GM12878 (cell line): ENCODE measurements around the gene SLC43A3.

Source experiments
- E2F8 ChIP-seq: fragments of 450-650 bp; IDR thresholded peaks from 2 replicates; pipeline ENCODE4 v1.6.1; 2018; ENCODE audit warnings: mild to moderate bottlenecking, low read depth, moderate library complexity; ENCODE audit not compliant: partially characterized antibody
- EZH2 ChIP-seq: IDR thresholded peaks from 2 replicates; pipeline ENCODE4 v1.6.1; 2012; ENCODE audit warnings: low read depth, mild to moderate bottlenecking, control low read depth, inconsistent platforms, low read length, borderline replicate concordance; ENCODE audit not compliant: control insufficient read depth
- GABPA ChIP-seq: IDR thresholded peaks from 2 replicates; pipeline ENCODE4 v1.6.1; 2014; ENCODE audit warnings: antibody characterized with exemption, low read depth, mild to moderate bottlenecking, inconsistent platforms
- JUND ChIP-seq: IDR thresholded peaks from 2 replicates; pipeline ENCODE4 v1.6.1; 2012; ENCODE audit warnings: low read depth, mild to moderate bottlenecking, low read length, improper control_type of control experiment, moderate library complexity
- MAX ChIP-seq: IDR thresholded peaks from 2 replicates; pipeline ENCODE4 v1.6.1; 2012; ENCODE audit warnings: low read depth, low read length, improper control_type of control experiment
- MYC ChIP-seq: IDR thresholded peaks from 2 replicates; pipeline ENCODE4 v1.6.1; 2011; ENCODE audit warnings: mild to moderate bottlenecking, low read length, moderate library complexity, inconsistent platforms; ENCODE audit not compliant: insufficient read depth, insufficient replicate concordance, insufficient read length, severe bottlenecking
- RBBP5 ChIP-seq: fragments of 200-600 bp; sonication (generic); conservative IDR thresholded peaks from 2 replicates; pipeline ENCODE4 v1.6.1; 2016
- TBL1XR1 ChIP-seq: IDR thresholded peaks from 2 replicates; pipeline ENCODE4 v1.6.1; 2012; ENCODE audit warnings: low read depth, low read length, improper control_type of control experiment
- YY1 ChIP-seq: IDR thresholded peaks from 2 replicates; pipeline ENCODE4 v1.6.1; 2011; ENCODE audit warnings: low read depth, mild to moderate bottlenecking, low read length
- TF ChIP-seq, protein P1 (sequence below): fragments of 150-350 bp; IDR thresholded peaks from 2 replicates; pipeline ENCODE4 v1.6.1; 2016; ENCODE audit warnings: low read depth, low read length

DNA sequence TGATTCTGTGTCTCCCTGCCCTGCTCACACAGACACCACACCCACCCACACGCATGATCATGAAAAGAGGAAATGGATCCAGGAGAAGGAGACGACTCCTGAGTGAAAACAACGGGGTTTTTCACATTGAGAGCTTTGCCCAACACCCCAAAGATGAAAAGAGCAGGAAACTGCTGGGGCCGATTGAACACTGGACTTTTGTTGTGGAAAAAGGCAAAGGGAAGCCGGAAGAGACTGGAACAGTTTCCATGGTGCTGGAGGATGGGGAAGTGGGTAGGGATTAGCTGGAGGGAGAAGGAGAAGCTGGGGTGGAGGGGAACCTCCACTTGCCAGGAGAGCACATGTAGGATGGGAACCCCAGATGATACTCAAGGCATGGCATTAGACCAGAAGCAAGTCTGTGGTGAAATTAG, 5.2 kb upstream of the SLC43A3 start:
- TF ChIP-seq E2F8 = no peak
- TF ChIP-seq MYC = no peak
- TF ChIP-seq MAX = no peak
- no peak for TF ChIP-seq EZH2
- no peak for TF ChIP-seq RBBP5
- TF ChIP-seq YY1 = no peak
- no peak for TF ChIP-seq TBL1XR1
- TF ChIP-seq JUND = no peak
- TF ChIP-seq, protein P1, sequence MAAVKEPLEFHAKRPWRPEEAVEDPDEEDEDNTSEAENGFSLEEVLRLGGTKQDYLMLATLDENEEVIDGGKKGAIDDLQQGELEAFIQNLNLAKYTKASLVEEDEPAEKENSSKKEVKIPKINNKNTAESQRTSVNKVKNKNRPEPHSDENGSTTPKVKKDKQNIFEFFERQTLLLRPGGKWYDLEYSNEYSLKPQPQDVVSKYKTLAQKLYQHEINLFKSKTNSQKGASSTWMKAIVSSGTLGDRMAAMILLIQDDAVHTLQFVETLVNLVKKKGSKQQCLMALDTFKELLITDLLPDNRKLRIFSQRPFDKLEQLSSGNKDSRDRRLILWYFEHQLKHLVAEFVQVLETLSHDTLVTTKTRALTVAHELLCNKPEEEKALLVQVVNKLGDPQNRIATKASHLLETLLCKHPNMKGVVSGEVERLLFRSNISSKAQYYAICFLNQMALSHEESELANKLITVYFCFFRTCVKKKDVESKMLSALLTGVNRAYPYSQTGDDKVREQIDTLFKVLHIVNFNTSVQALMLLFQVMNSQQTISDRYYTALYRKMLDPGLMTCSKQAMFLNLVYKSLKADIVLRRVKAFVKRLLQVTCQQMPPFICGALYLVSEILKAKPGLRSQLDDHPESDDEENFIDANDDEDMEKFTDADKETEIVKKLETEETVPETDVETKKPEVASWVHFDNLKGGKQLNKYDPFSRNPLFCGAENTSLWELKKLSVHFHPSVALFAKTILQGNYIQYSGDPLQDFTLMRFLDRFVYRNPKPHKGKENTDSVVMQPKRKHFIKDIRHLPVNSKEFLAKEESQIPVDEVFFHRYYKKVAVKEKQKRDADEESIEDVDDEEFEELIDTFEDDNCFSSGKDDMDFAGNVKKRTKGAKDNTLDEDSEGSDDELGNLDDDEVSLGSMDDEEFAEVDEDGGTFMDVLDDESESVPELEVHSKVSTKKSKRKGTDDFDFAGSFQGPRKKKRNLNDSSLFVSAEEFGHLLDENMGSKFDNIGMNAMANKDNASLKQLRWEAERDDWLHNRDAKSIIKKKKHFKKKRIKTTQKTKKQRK = no peak
- TF ChIP-seq GABPA = no peak
